GM23338 (cell line): ENCODE measurements around the gene CUEDC2. TPM values are rescaled to one million over a fixed set of nuclear protein-coding genes. Genes with fewer than 3 reads are reported as not detected.

ENCODE experiments used
- ATAC-seq: fragments of 200-7000 bp; cut with Tn5 transposase; 3 replicates; pipeline ENCODE4 v1.9.1; 2020
- DNase-seq: peaks from one replicate; pipeline ENCODE4 v3.0.0-alpha.2; 2015; ENCODE audit warnings: low spot score
- H2AFZ ChIP-seq: fragments of 200-600 bp; sonication (generic); 2 replicates; pipeline ENCODE4 v1.8.0; 2016; ENCODE audit warnings: antibody characterized with exemption, mild to moderate bottlenecking, moderate library complexity
- H3F3A ChIP-seq: fragments of 200-600 bp; sonication (generic); replicated peaks from 2 replicates; pipeline ENCODE4 v1.8.0; 2017; ENCODE audit warnings: antibody characterized with exemption, mixed run types, low read depth
- H3K27ac ChIP-seq: fragments of 200-600 bp; sonication (generic); 2 replicates; pipeline ENCODE4 v1.6.1; 2016; ENCODE audit warnings: low read depth
- H3K27me3 ChIP-seq: fragments of 200-600 bp; sonication (generic); 2 replicates; pipeline ENCODE4 v1.8.0; 2016; ENCODE audit warnings: mild to moderate bottlenecking, mixed run types, moderate library complexity; ENCODE audit not compliant: insufficient read depth
- H3K36me3 ChIP-seq: fragments of 200-600 bp; sonication (generic); 2 replicates; pipeline ENCODE4 v1.8.0; 2016; ENCODE audit warnings: mild to moderate bottlenecking; ENCODE audit not compliant: insufficient read depth
- H3K4me1 ChIP-seq: fragments of 200-600 bp; sonication (generic); 2 replicates; pipeline ENCODE4 v1.8.0; 2016; ENCODE audit warnings: mild to moderate bottlenecking, moderate library complexity; ENCODE audit not compliant: insufficient read depth
- H3K4me2 ChIP-seq: fragments of 200-600 bp; sonication (generic); 2 replicates; pipeline ENCODE4 v1.7.1; 2017; ENCODE audit warnings: mixed run types
- H3K4me3 ChIP-seq: fragments of 200-600 bp; sonication (generic); 2 replicates; pipeline ENCODE4 v1.6.1; 2016; ENCODE audit warnings: mixed run types
- H3K79me2 ChIP-seq: fragments of 200-600 bp; sonication (generic); replicated peaks from 2 replicates; pipeline ENCODE4 v1.8.0; 2017; ENCODE audit warnings: mild to moderate bottlenecking; ENCODE audit not compliant: insufficient read depth
- H3K9me2 ChIP-seq: fragments of 200-600 bp; sonication (generic); 2 replicates; pipeline ENCODE4 v1.8.0; 2017; ENCODE audit not compliant: insufficient read depth
- H4K20me1 ChIP-seq: fragments of 200-600 bp; sonication (generic); replicated peaks from 2 replicates; pipeline ENCODE4 v1.8.0; 2017; ENCODE audit warnings: mild to moderate bottlenecking; ENCODE audit not compliant: insufficient read depth
- H3K27ac Mint-ChIP-seq: 2 replicates; pipeline ENCODE4 v1.8.0; 2020; ENCODE audit warnings: inconsistent platforms, mild to moderate bottlenecking, moderate library complexity, mixed read lengths
- H3K27me3 Mint-ChIP-seq: 3 replicates; pipeline ENCODE4 v1.8.0; 2022; ENCODE audit warnings: low read depth, mild to moderate bottlenecking, moderate library complexity, mixed read lengths, inconsistent platforms; ENCODE audit not compliant: insufficient read depth, poor library complexity
- H3K36me3 Mint-ChIP-seq: 3 replicates; pipeline ENCODE4 v1.8.0; 2021; ENCODE audit warnings: low read depth, mild to moderate bottlenecking, inconsistent platforms, moderate library complexity, mixed read lengths
- H3K4me1 Mint-ChIP-seq: 3 replicates; pipeline ENCODE4 v1.8.0; 2020; ENCODE audit warnings: mild to moderate bottlenecking, inconsistent platforms, mixed read lengths
- H3K4me3 Mint-ChIP-seq: 3 replicates; pipeline ENCODE4 v1.8.0; 2021; ENCODE audit warnings: moderate library complexity, mild to moderate bottlenecking, inconsistent platforms, mixed read lengths
- H3K9me3 Mint-ChIP-seq: 3 replicates; pipeline ENCODE4 v1.8.0; 2020; ENCODE audit warnings: moderate library complexity, mild to moderate bottlenecking, inconsistent platforms, mixed read lengths
- CTCF ChIP-seq, 2 experiments: fragments of 200-600 bp in 1 of 2; sonication (generic) in 1 of 2; conservative IDR thresholded peaks; 2 replicates each; pipeline versions ENCODE4 v1.5.1 to v1.6.1; 2016 to 2017; ENCODE audit warnings: antibody characterized with exemption in 2 of 2, low read depth in 2 of 2, mild to moderate bottlenecking in 2 of 2, moderate library complexity in 1 of 2
- STAT1 ChIP-seq: IDR thresholded peaks from one replicate; pipeline ENCODE4 v1.6.1; 2016; ENCODE audit warnings: antibody characterized with exemption; ENCODE audit not compliant: unreplicated experiment
- microRNA counts: library from miRNA; unstranded; fragments of <30 nt; microRNA quantifications from one replicate; lab custom pipeline; 2017
- microRNA-seq: library from miRNA; unstranded; fragments of <30 nt; microRNA quantifications from one replicate; pipeline ENCODE4, GENCODE V29; 2017
- polyA plus RNA-seq: library from polyadenylated mRNA; unstranded; fragments of >200 nt; fragmentation: Nextera tagmentation; extraction: Ambion mirVana; gene quantifications from 2 replicates; pipeline ENCODE4 v1.2.1, GENCODE V29; 2016
- small RNA-seq: library from RNA; depleted of rRNA; stranded (forward); fragments of <200 nt; gene quantifications from one replicate; pipeline ENCODE3, GENCODE V24; 2014; ENCODE audit warnings: low replicate concordance
- total RNA-seq: library from RNA; depleted of rRNA; stranded (reverse); fragments of >200 nt; shearing (Covaris generic); gene quantifications from 2 replicates; pipeline ENCODE4 v1.2.3, GENCODE V29; 2014; rRNA removed

Gene CUEDC2
- total and polyA plus RNA-seq, 2 experiments from 2014 or later, result 39.2 to 47.3 TPM

GRCh38 chr10:102375867-102376266, 56.5 kb downstream of the CUEDC2 start (continued):
- TF ChIP-seq CTCF (conservative IDR thresholded peaks at IDR 0.05; ENCODE audit: low read depth in 2 of 2), result no peak

- H3K4me2 ChIP-seq, result no peak overlapping the region
- peak; percentile 48 to 66 for TF ChIP-seq CTCF (conservative IDR thresholded peaks at IDR 0.05; ENCODE audit: low read depth in 2 of 2)
- no peak for TF ChIP-seq STAT1
- DNase-seq, result peak; percentile 73
- Mint-ChIP-seq H3K4me1 (no peaks in the 10 kb centered on the region), H3K27ac (no peak overlapping the region), H3K9me3 (no peaks in the 10 kb centered on the region), H3K27me3 (peaks cover 10% of the 10 kb centered on the region), H3K4me3 (no peak overlapping the region), H3K36me3 (peaks cover 33% of the 10 kb centered on the region)
- H2AFZ ChIP-seq, result no peak overlapping the region
- no peak overlapping the region for H3K4me3 ChIP-seq
- ATAC-seq, result peak; percentile 96
- peaks cover 15% of the 10 kb centered on the region for H3K36me3 ChIP-seq
- H3F3A ChIP-seq, result 0 out of 2 replicates have a peak, but pooled peaks cover 4% of the 10 kb centered on the region
- no peaks in the 10 kb centered on the region for H3K4me1 ChIP-seq
- H3K27me3 ChIP-seq, result no peaks in the 10 kb centered on the region
- no peak overlapping the region for H3K27ac ChIP-seq
- no peaks in the 10 kb centered on the region; the same call in 1 of the 2 replicates for H4K20me1 ChIP-seq
- no peaks in the 10 kb centered on the region for H3K79me2 ChIP-seq
- no peaks in the 10 kb centered on the region for H3K9me2 ChIP-seq
These were observed 57.1 kb downstream of the CUEDC2 start for GRCh38 chr10:102375250-102375649.

MicroRNAs encoded within 50 kb of the gene (microRNA counts, 767-probe panel; counts per million panel counts)
- not detected for microRNA hsa-miR-146b-3p (lab: Ali Mortazavi, UCI)
- not detected for microRNA hsa-miR-146b-5p (lab: Ali Mortazavi, UCI)

Small RNAs within 50 kb of the gene (microRNA-seq; reads per million reads assigned to microRNA genes)
- 9.1 reads per million, percentile 32 among the genes with 10 or more reads in this experiment for gene MIR146B

Small RNAs within 50 kb of the gene (small RNA-seq; reads per million reads assigned to genes)
- gene MIR146B, result 22.6 reads per million, percentile 98 among the genes with 10 or more reads in this experiment

Other genes with a start within 250 kb of the CUEDC2 start
- gene ELOVL3, start 206.3 kb downstream of the CUEDC2 start, total RNA-seq, result 0.59 TPM in 1 of 2 replicates, not detected in the other
- gene ELOVL3, start 206.3 kb downstream of the CUEDC2 start, polyA plus RNA-seq, result 0.31 TPM in 1 of 2 replicates, not detected in the other
- 1.5 TPM in 1 of 2 replicates, not detected in the other for gene PITX3, start 191.1 kb downstream of the CUEDC2 start, total RNA-seq
- 0.34 and 1.5 TPM in 2 replicates for gene PITX3, start 191.1 kb downstream of the CUEDC2 start, polyA plus RNA-seq
- 27.2 and 32.6 TPM in 2 replicates for gene GBF1, start 187.0 kb downstream of the CUEDC2 start, total RNA-seq
- 6.5 and 7.5 TPM in 2 replicates for gene GBF1, start 187.0 kb downstream of the CUEDC2 start, polyA plus RNA-seq
- gene NFKB2, start 36.9 kb downstream of the CUEDC2 start, total RNA-seq, result 19.0 and 29.4 TPM in 2 replicates
- 6.8 and 8.1 TPM in 2 replicates for gene NFKB2, start 36.9 kb downstream of the CUEDC2 start, polyA plus RNA-seq
- 4.0 and 6.8 TPM in 2 replicates for gene PSD, start 13.8 kb downstream of the CUEDC2 start, total RNA-seq
- 1.9 and 2.7 TPM in 2 replicates for gene PSD, start 13.8 kb downstream of the CUEDC2 start, polyA plus RNA-seq
- gene FBXL15, start 11.7 kb downstream of the CUEDC2 start, total RNA-seq, result 29.7 and 36.1 TPM in 2 replicates
- gene FBXL15, start 11.7 kb downstream of the CUEDC2 start, polyA plus RNA-seq, result 18.4 and 18.5 TPM in 2 replicates
- gene C10orf95, start 19.0 kb upstream of the CUEDC2 start, total RNA-seq, result 0.69 TPM in 1 of 2 replicates, not detected in the other
- 1.1 and 1.5 TPM in 2 replicates for gene C10orf95, start 19.0 kb upstream of the CUEDC2 start, polyA plus RNA-seq
- 96.9 and 101 TPM in 2 replicates for gene ACTR1A, start 70.1 kb upstream of the CUEDC2 start, total RNA-seq
- 39.4 and 41.2 TPM in 2 replicates for gene ACTR1A, start 70.1 kb upstream of the CUEDC2 start, polyA plus RNA-seq
- gene SUFU, start 71.4 kb upstream of the CUEDC2 start, total RNA-seq, result 5.6 and 6.6 TPM in 2 replicates
- gene SUFU, start 71.4 kb upstream of the CUEDC2 start, polyA plus RNA-seq, result 2.8 and 3.3 TPM in 2 replicates
- gene TRIM8, start 211.9 kb upstream of the CUEDC2 start, total RNA-seq, result 33.4 and 36.7 TPM in 2 replicates
- 15.1 and 20.2 TPM in 2 replicates for gene TRIM8, start 211.9 kb upstream of the CUEDC2 start, polyA plus RNA-seq